Activated effector memory CD4-positive, alpha-beta T cell treated with Interleukin-2 at 50 U/mL for 16 hours (primary cell): ENCODE data around the gene ZMIZ1.

ENCODE experiments used
- DNase-seq: peaks from one replicate; pipeline ENCODE4 v3.0.0-alpha.2; 2020

The ZMIZ1 gene

DNA sequence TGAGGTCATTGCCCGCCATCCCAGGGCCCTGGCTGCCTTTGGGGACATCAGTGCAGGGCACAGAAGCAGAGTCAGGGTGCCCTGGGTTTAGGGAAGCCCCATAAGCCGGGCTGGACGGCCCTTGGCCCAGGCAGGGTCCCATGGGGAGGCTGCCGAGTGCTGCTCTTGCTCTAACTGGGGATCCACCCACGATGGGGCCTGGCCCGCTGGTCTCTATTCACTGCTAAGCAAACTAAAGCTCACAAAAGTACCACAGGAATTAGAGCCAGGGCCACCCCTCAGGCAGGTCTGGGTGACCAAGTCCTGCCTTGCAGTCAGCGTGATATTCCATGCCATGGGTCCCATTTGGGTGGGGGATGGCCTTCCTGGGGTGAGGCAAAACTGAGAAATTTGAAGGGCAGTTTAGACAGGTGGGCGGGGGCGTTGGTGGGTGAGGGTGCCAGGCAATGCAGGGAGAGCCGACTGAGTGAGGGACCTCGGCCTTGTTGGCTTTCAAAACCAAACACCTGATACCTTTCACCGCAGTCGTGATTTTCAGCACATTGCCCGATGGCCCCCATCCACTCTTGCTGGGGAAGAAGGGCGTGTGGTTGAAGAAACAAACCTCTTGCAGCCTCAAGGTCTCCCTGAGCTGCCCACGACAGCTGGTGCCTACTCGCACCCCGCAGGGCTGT lies 185.7 kb downstream of the ZMIZ1 start:
- no peak for DNase-seq

- DNase-seq: no peak
These were observed 186.3 kb downstream of the ZMIZ1 start for GRCh38 chr10:79255007-79255507.

- no peak for DNase-seq
These were observed 187.6 kb downstream of the ZMIZ1 start for GRCh38 chr10:79256264-79256806.

DNA sequence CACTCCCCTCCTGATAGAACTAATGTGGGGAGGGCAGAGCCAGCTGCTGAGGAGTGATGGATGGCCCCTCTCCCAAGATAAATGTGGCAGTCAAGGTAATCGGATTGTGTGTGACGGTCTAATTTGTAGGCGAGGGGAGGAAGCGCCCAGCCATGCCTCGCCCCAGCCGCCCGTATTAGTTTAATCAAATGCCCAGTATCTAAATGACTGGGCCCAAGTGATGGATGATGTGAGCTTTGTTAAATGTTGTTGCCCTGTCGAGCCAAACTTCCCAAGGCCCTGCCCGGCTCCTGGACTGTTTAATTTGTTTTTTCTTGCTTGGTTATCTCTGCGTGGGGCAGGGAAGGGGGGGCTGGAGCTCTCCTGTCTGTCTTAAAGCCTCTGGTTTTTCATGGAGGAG lies 190.1 kb downstream of the ZMIZ1 start:
- no peak for DNase-seq

DNA sequence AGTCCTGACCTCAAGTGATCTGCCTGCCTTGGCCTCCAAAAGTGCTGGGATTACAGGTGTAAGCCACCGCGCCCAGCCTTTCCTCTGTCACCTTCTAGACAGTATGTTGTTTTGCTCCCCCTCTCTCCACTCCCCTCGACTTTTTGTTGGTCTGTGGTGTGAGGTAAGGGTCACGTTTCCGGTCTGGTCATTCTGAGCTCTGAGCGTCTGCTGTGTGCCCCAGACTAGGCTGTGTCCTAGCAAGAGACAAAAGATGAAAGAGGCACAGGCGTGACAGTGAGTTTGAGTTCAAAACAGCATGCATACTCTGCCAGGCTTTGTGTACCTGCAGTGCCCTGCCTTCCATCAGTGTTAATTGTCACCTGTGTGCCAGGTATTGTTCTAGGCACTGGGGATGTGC lies 191.1 kb downstream of the ZMIZ1 start:
- no peak for DNase-seq

GRCh38 chr10:79260811-79261740 lies 192.3 kb downstream of the ZMIZ1 start:
- DNase-seq: no peak

DNA sequence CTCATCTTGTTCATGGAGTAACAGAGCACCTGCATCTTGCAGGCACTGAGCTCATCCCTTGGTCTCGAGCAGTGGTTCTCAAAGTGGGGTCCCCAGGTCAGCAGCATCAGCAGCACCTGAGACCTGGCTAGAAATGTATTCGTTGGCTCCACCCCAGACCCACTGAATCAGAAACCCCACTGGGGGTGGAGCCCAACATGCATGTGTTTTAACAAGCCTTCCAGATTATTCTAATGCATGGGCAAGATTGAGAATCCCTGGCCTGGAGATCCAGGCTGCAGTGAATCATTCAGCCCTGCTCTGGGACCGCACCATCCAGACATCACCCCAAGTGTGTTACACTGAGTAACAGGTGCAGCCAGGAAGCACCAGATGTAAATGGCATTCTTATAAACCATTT lies 193.4 kb downstream of the ZMIZ1 start:
- no peak for DNase-seq

DNA sequence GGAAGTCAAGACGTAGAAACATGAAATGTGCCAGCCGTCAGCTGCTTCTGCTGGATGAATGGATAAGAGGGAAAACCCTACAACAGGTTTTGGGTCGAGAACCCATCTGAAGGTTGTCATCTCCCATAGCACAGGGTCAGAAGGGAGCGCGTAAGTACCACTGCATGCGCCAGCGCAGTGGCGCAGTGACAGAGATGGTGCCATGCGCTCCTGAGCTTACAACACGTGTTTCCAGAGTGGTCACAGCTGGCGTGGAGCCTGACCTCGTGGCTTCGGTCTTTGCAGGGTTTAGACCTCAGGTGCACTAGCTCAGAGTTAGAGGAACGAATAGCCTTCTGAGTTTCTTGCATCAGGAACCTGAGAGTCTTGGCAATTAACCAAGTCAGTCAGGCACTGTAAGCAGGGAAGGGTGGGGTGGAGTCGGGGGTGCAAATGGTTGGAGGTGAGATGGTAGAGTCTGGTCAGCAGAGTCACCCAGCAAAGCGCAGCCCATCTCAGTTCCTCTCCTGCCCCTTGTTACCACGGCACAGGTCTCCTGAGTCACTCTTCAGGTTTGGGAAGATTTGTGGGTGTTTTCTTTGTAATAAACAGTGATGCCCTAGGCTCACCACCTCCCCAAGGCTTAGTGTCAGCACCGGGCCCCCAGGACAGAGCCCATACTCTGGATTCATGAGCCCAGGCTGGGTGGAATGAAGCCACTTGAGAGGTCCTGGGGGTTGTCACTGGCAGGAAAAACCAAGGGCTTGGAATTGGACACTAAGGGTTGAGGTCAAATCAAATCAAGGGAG lies 194.4 kb downstream of the ZMIZ1 start:
- no peak for DNase-seq

GRCh38 chr10:79263939-79264338 lies 195.2 kb downstream of the ZMIZ1 start:
- DNase-seq: no peak

GRCh38 chr10:79264942-79265341 lies 196.2 kb downstream of the ZMIZ1 start:
- DNase-seq: no peak

GRCh38 chr10:79266084-79266483 lies 197.3 kb downstream of the ZMIZ1 start:
- no peak for DNase-seq

DNA sequence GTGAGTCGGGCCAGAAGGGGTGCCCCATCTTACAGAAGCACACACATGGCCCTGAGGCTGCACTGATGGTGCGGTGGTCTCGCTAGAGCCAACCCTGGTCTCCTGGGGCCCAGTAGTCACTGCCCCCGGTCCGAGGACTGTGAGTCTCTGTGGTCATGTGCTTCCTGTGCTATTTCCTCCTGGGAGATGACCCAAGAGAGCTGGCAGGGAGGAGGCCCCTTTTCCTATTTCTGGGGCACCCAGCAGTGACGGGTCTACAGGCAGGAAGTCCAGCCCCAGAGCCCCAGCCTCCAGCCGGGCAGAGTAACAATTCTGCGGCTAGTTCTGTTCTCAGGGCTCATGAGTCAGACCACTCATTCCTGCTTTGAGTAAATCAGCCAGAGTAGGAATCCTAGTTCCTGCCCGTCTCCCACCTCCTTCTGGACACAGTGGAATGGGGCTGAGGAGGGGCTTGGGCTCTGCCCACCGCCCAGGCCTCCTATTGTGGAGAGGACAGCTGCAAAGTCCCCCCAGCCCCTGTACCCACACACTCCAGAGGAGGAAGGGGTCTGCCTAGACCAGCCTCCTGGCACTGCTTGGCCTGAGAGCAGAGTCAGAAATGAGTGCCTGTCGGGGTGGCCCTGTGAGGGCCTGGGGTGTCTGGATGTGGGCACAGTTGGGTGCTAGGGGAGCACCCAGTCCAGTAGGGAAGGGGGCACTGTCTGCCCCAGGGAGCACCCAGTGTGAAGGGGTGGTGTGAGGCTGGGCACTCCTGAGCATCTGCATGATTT lies 198.0 kb downstream of the ZMIZ1 start:
- DNase-seq: no peak

- DNase-seq: no peak
These were observed 198.7 kb downstream of the ZMIZ1 start for GRCh38 chr10:79267499-79267898.

DNA sequence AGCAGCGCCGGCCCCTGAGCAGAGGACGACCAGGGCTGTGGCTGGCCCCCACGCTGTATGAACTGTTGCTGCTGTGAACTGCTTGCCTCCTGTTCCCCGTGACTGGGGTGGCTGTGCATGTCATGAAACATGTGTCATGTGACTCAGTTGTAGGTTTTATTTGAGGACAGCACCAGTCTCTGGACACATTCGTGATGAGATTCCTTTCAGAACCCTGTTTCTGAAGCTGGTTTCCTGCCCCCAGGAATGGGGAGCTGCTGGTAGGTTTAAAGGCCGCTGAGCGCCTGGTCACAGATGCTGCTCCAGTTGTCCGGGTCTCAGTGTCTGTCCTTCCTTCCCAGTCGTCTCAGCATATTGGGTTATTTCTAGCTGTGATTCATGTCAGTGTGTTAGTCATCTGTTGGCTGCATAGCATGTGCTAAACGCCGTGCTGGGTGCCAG lies 199.4 kb downstream of the ZMIZ1 start:
- DNase-seq: no peak

- DNase-seq: no peak
These were observed 200.0 kb downstream of the ZMIZ1 start for GRCh38 chr10:79268742-79269141.

GRCh38 chr10:79269443-79269842 lies 200.7 kb downstream of the ZMIZ1 start:
- no peak for DNase-seq

- DNase-seq: no peak
These were observed 201.2 kb downstream of the ZMIZ1 start for GRCh38 chr10:79269969-79270368.

DNA sequence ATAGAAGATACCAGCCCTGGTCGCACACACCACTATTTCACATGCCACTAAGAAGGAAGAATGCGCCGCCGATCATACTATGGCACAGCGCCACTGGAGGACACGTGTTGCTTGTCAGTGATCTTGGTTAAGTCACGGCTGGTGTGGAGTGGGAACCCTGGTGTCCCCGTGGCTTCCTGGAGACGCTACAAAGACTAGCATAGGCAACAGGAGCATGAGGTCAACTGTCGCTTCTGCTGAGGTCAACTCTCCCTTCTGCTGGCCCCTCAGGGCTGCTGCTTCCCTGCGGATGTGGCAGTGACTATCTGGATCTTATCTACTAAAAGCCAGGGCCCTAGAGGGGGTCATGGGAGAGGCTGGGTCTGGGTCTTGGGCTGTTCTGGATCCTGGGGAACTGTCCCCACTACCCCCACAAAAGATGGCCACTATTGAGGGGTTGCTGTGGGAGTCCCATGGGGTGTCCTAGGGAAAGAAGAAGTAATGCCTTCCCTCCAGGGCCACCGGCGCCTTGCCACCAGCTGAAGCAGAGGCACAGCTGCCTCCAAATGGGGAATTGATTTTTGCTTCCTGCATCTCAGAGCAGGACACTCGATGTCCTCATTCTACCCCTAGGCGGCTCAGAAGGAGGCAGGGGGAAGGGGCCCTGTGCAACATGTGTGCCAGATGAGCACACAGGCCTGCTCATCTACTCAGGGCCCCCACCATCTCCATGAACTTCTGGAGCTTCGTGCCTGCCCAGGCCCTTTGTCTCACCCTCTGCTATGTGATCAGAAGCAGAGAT lies 201.9 kb downstream of the ZMIZ1 start:
- no peak for DNase-seq

- no peak for DNase-seq
These were observed 203.6 kb downstream of the ZMIZ1 start for GRCh38 chr10:79272353-79272752.

DNA sequence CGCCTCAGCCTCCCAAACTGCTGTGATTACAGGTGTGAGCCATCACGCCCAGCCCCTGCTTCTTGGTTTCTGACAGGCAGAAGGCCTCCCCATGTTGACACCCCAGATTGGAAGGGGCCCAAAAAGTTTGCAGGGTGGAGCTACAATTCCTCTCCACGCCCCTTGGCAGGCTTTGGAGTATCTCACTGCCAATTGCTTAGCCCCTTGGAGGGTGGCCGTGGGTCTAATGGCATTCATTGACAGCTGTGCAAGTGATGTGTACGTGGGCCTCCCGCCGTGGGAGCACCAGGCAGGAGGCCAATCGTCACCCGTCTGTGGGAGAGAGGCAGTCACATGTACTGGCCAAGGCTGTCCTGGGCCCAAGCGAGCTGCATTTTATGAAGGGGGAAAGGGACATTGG lies 204.8 kb downstream of the ZMIZ1 start:
- DNase-seq: no peak
